WTC11 (cell line): Measurements from ENCODE around the gene MAML3. TPM values are rescaled to one million over a fixed set of nuclear protein-coding genes. Genes with fewer than 3 reads are reported as not detected.
"Not testable (repeated sequence)": the region's sequence is repeated elsewhere in the genome, so short reads cannot be mapped to it uniquely, and the experiment has no call there.

ENCODE experiments used
- ATAC-seq: fragments of 200-7000 bp; cut with Tn5 transposase; 2 replicates; pipeline ENCODE4 v1.10.0; 2021; ENCODE audit warnings: mild to moderate bottlenecking, moderate library complexity
- CTCF ChIA-PET: fragments of 300-600 bp; sonication (Branson Sonifier 250); formaldehyde crosslinking; loops from one replicate; lab custom pipeline; 2021; ENCODE audit warnings: antibody characterized with exemption; lab: Charles Lee
- POLR2A ChIA-PET: fragments of 350-600 bp; sonication (Branson Sonifier 250); formaldehyde crosslinking; loops from one replicate; lab custom pipeline; 2021; ENCODE audit warnings: antibody characterized with exemption; lab: Charles Lee
- DNase-seq: peaks from one replicate; pipeline ENCODE4 v3.0.0; 2021; ENCODE audit warnings: low spot score
- H3K27ac Mint-ChIP-seq: 2 replicates; pipeline ENCODE4 v1.8.0; 2021; ENCODE audit warnings: mixed read lengths
- H3K27me3 Mint-ChIP-seq: 2 replicates; pipeline ENCODE4 v1.8.0; 2021; ENCODE audit warnings: low read depth, mild to moderate bottlenecking, moderate library complexity, mixed read lengths
- H3K36me3 Mint-ChIP-seq: 2 replicates; pipeline ENCODE4 v1.8.0; 2021; ENCODE audit warnings: mixed read lengths
- H3K4me1 Mint-ChIP-seq: 2 replicates; pipeline ENCODE4 v1.8.0; 2022; ENCODE audit warnings: mixed read lengths
- H3K4me3 Mint-ChIP-seq: 2 replicates; pipeline ENCODE4 v1.8.0; 2021; ENCODE audit warnings: mild to moderate bottlenecking, moderate library complexity, mixed read lengths
- H3K9me3 Mint-ChIP-seq: 2 replicates; pipeline ENCODE4 v1.8.0; 2021; ENCODE audit warnings: mixed read lengths
- AFF4 ChIP-seq: sonication (generic); formaldehyde crosslinking; IDR thresholded peaks from 2 replicates; pipeline ENCODE4 v1.8.1; 2023; ENCODE audit warnings: mild to moderate bottlenecking, missing genetic modification reagents, borderline replicate concordance
- EMX1 ChIP-seq: fragments of 250-450 bp; sonication (Bioruptor Pico); IDR thresholded peaks from 2 replicates; pipeline ENCODE4 v1.8.0; 2021; ENCODE audit warnings: mild to moderate bottlenecking
- IRF2 ChIP-seq: sonication (generic); formaldehyde crosslinking; IDR thresholded peaks from 2 replicates; pipeline ENCODE4 v1.8.0; 2022; ENCODE audit warnings: low read depth, missing genetic modification reagents, borderline replicate concordance
- KAT7 ChIP-seq: sonication (generic); formaldehyde crosslinking; IDR thresholded peaks from 2 replicates; pipeline ENCODE4 v1.8.1; 2023; ENCODE audit warnings: missing genetic modification reagents, mild to moderate bottlenecking, borderline replicate concordance
- MYBL2 ChIP-seq: sonication (generic); formaldehyde crosslinking; IDR thresholded peaks from 2 replicates; pipeline ENCODE4 v1.8.1; 2023; ENCODE audit warnings: mild to moderate bottlenecking, moderate library complexity, missing genetic modification reagents
- OVOL2 ChIP-seq: fragments of 250-450 bp; sonication (Bioruptor Pico); IDR thresholded peaks from 2 replicates; pipeline ENCODE4 v1.9.0; 2021; ENCODE audit warnings: mild to moderate bottlenecking, borderline replicate concordance
- PRRX2 ChIP-seq: fragments of 250-450 bp; sonication (Bioruptor Pico); IDR thresholded peaks from 2 replicates; pipeline ENCODE4 v1.8.0; 2021; ENCODE audit warnings: mild to moderate bottlenecking
- RELA ChIP-seq: sonication (generic); formaldehyde crosslinking; IDR thresholded peaks from 2 replicates; pipeline ENCODE4 v1.8.1; 2022; ENCODE audit warnings: missing genetic modification reagents, mild to moderate bottlenecking, borderline replicate concordance
- SMAD3 ChIP-seq: sonication (generic); formaldehyde crosslinking; IDR thresholded peaks from 2 replicates; pipeline ENCODE4 v1.8.0; 2022; ENCODE audit warnings: missing genetic modification reagents, mild to moderate bottlenecking, borderline replicate concordance
- ZNF671 ChIP-seq: fragments of 250-450 bp; sonication (Bioruptor Pico); IDR thresholded peaks from 2 replicates; pipeline ENCODE4 v1.8.0; 2021; ENCODE audit warnings: mild to moderate bottlenecking
- total RNA-seq: library from RNA; stranded (reverse); gene quantifications from 3 replicates; pipeline ENCODE4 v1.2.3, GENCODE V29; 2021
- TF ChIP-seq, protein P1 (sequence below): sonication (generic); formaldehyde crosslinking; IDR thresholded peaks from 2 replicates; pipeline ENCODE4 v1.8.1; 2023; ENCODE audit warnings: mild to moderate bottlenecking, missing genetic modification reagents
- TF ChIP-seq, protein P2 (sequence below): fragments of 200-600 bp; IDR thresholded peaks from 2 replicates; pipeline ENCODE4 v1.8.0; 2022; ENCODE audit warnings: antibody characterized with exemption
- TF ChIP-seq, protein P3 (sequence below): sonication (generic); formaldehyde crosslinking; IDR thresholded peaks from 2 replicates; pipeline ENCODE4 v1.8.0; 2022; ENCODE audit warnings: missing genetic modification reagents
- TF ChIP-seq, protein P4 (sequence below): sonication (generic); formaldehyde crosslinking; IDR thresholded peaks from 2 replicates; pipeline ENCODE4 v1.8.0; 2023; ENCODE audit warnings: mild to moderate bottlenecking, missing genetic modification reagents

Gene MAML3
- total RNA-seq, 1 experiment from 2014 or later = 7.4 TPM

DNA sequence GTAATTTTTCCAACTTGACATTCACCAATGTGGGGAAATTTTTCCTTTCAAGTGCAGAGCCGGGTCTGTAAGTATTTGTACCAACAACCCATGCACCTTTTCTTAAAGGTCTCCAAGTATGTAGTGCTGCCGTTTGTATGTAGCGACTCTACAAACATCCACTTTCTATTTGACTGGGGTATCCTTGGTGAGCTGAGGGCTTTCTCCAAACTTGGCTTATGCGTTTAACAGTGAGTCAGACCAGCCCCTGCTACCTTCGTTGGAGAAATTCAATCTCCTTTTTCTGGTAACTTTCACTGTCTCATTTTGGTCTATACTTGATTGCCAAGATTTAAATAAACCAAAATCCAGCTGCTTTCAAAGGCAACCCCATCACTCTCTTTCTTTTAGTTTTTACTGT lies 453.4 kb downstream of the MAML3 start (continued):
- TF ChIP-seq AFF4 (CRISPR knock-in tag) (no peak), OVOL2 (CRISPR knock-in tag) (no peak), IRF2 (CRISPR knock-in tag) (no peak)
- TF ChIP-seq, protein P1, sequence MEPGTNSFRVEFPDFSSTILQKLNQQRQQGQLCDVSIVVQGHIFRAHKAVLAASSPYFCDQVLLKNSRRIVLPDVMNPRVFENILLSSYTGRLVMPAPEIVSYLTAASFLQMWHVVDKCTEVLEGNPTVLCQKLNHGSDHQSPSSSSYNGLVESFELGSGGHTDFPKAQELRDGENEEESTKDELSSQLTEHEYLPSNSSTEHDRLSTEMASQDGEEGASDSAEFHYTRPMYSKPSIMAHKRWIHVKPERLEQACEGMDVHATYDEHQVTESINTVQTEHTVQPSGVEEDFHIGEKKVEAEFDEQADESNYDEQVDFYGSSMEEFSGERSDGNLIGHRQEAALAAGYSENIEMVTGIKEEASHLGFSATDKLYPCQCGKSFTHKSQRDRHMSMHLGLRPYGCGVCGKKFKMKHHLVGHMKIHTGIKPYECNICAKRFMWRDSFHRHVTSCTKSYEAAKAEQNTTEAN (CRISPR knock-in tag) = no peak

- H3K4me1 Mint-ChIP-seq, H3K27ac Mint-ChIP-seq, ATAC-seq, DNase-seq, H3K4me3 Mint-ChIP-seq, H3K27me3 Mint-ChIP-seq, POLR2A ChIA-PET, H3K36me3 Mint-ChIP-seq, H3K9me3 Mint-ChIP-seq: not testable (repeated sequence)
- CTCF ChIA-PET = interaction anchor here (0.6 to 2.2 kb wide), 14 partner anchors 9 to 540 kb away, joined by 3 to 21 read pairs (median 3); no protein-coding TSS in a partner anchor
- TF ChIP-seq, protein P2, sequence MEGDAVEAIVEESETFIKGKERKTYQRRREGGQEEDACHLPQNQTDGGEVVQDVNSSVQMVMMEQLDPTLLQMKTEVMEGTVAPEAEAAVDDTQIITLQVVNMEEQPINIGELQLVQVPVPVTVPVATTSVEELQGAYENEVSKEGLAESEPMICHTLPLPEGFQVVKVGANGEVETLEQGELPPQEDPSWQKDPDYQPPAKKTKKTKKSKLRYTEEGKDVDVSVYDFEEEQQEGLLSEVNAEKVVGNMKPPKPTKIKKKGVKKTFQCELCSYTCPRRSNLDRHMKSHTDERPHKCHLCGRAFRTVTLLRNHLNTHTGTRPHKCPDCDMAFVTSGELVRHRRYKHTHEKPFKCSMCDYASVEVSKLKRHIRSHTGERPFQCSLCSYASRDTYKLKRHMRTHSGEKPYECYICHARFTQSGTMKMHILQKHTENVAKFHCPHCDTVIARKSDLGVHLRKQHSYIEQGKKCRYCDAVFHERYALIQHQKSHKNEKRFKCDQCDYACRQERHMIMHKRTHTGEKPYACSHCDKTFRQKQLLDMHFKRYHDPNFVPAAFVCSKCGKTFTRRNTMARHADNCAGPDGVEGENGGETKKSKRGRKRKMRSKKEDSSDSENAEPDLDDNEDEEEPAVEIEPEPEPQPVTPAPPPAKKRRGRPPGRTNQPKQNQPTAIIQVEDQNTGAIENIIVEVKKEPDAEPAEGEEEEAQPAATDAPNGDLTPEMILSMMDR = peak; percentile 51
Measured at GRCh38 chr4:139698167-139698925, 455.6 kb downstream of the MAML3 start.

DNA sequence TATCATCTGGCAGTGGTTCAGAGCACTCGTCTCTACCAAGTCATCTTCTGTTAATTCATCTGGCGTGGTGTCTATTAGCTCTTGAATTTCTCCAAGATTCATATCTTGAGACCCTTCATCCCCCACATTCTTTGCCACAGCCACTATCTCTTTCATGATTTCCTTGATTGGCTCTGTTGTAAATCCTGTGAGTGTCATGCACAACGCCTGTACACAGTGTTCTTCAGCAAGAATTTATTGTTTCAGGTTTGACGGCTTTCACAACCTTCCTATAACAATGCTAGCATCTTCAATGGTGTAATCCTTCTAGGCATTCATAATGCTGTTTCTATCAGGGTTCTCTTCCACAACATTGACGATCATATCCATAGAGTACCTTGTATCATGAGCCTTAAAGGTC lies 457.5 kb downstream of the MAML3 start:
- Mint-ChIP-seq H3K36me3 (no peaks in the 10 kb centered on the region), H3K27me3 (no peaks in the 10 kb centered on the region), H3K4me1 (no peaks in the 10 kb centered on the region)
- DNase-seq = no peak
- no peak for ATAC-seq
- POLR2A ChIA-PET = no interaction called here
- no peak for TF ChIP-seq KAT7
- TF ChIP-seq, all 79 proteins: peak for 0
- Mint-ChIP-seq H3K9me3 (no peaks in the 10 kb centered on the region), H3K27ac (no peak overlapping the region), H3K4me3 (no peak overlapping the region)
- CTCF ChIA-PET = interaction anchor here (1.0 to 1.4 kb wide), 2 partner anchors 8 to 39 kb away, joined by 3 to 4 read pairs; no protein-coding TSS in a partner anchor

DNA sequence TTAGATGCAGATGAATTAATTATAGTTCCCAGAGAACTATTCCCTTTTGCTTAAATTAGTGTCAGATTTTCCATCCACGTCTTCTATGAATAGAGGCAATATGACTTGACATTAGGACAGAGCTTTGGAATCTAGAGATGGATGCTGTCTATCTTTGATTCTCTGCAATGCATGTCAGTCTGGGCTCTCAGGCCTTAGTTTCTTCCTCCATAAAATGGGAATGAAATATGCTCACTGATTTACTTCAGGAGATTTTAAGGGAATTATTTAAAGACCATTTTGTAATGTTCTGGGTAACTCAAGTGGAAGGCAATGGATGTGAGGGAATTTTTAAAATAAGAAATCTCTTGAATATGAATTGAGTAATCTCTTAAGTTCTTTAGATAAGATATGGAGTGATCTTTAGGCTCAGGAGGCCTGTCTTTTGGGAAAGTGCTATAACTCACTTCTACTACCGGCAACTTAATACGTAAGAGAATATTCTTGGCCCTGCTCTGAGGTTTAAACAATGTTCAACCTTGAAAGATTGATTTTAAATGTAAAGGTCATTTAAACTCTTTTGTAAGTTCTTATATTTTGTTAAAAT lies 459.4 kb downstream of the MAML3 start:
- ChIA-PET POLR2A (no interaction called here), CTCF (no interaction called here)
- no peaks in the 10 kb centered on the region for H3K27me3 Mint-ChIP-seq
- no peak overlapping the region for H3K4me3 Mint-ChIP-seq
- ATAC-seq (no peak), DNase-seq (no peak)
- H3K4me1 Mint-ChIP-seq = no peaks in the 10 kb centered on the region
- H3K9me3 Mint-ChIP-seq = no peaks in the 10 kb centered on the region
- H3K27ac Mint-ChIP-seq = no peak overlapping the region
- H3K36me3 Mint-ChIP-seq = no peaks in the 10 kb centered on the region
- TF ChIP-seq PRRX2 = no peak
- TF ChIP-seq SMAD3 (CRISPR knock-in tag) = no peak
- TF ChIP-seq, protein P3, sequence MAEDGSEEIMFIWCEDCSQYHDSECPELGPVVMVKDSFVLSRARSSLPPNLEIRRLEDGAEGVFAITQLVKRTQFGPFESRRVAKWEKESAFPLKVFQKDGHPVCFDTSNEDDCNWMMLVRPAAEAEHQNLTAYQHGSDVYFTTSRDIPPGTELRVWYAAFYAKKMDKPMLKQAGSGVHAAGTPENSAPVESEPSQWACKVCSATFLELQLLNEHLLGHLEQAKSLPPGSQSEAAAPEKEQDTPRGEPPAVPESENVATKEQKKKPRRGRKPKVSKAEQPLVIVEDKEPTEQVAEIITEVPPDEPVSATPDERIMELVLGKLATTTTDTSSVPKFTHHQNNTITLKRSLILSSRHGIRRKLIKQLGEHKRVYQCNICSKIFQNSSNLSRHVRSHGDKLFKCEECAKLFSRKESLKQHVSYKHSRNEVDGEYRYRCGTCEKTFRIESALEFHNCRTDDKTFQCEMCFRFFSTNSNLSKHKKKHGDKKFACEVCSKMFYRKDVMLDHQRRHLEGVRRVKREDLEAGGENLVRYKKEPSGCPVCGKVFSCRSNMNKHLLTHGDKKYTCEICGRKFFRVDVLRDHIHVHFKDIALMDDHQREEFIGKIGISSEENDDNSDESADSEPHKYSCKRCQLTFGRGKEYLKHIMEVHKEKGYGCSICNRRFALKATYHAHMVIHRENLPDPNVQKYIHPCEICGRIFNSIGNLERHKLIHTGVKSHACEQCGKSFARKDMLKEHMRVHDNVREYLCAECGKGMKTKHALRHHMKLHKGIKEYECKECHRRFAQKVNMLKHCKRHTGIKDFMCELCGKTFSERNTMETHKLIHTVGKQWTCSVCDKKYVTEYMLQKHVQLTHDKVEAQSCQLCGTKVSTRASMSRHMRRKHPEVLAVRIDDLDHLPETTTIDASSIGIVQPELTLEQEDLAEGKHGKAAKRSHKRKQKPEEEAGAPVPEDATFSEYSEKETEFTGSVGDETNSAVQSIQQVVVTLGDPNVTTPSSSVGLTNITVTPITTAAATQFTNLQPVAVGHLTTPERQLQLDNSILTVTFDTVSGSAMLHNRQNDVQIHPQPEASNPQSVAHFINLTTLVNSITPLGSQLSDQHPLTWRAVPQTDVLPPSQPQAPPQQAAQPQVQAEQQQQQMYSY (CRISPR knock-in tag) = no peak
- TF ChIP-seq MYBL2 (CRISPR knock-in tag) = no peak
- no peak for TF ChIP-seq EMX1
- TF ChIP-seq, protein P4, sequence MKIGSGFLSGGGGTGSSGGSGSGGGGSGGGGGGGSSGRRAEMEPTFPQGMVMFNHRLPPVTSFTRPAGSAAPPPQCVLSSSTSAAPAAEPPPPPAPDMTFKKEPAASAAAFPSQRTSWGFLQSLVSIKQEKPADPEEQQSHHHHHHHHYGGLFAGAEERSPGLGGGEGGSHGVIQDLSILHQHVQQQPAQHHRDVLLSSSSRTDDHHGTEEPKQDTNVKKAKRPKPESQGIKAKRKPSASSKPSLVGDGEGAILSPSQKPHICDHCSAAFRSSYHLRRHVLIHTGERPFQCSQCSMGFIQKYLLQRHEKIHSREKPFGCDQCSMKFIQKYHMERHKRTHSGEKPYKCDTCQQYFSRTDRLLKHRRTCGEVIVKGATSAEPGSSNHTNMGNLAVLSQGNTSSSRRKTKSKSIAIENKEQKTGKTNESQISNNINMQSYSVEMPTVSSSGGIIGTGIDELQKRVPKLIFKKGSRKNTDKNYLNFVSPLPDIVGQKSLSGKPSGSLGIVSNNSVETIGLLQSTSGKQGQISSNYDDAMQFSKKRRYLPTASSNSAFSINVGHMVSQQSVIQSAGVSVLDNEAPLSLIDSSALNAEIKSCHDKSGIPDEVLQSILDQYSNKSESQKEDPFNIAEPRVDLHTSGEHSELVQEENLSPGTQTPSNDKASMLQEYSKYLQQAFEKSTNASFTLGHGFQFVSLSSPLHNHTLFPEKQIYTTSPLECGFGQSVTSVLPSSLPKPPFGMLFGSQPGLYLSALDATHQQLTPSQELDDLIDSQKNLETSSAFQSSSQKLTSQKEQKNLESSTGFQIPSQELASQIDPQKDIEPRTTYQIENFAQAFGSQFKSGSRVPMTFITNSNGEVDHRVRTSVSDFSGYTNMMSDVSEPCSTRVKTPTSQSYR (CRISPR knock-in tag) = no peak
- TF ChIP-seq ZNF671 (CRISPR knock-in tag) = no peak
- TF ChIP-seq RELA = no peak
